Suprapubic skin (tissue), 3 donors: ENCODE results near the gene ZNF888.

Experiments used
- CTCF ChIP-seq, 2 donors: fragments of 200-600 bp in 1 of 2; fragments of 450-650 bp in 1 of 2; sonication (generic) in 1 of 2; IDR thresholded peaks; one replicate each; pipeline ENCODE4 v1.5.1; 2016 to 2019; ENCODE audit warnings: antibody characterized with exemption in 2 of 2, mild to moderate bottlenecking in 1 of 2, moderate library complexity in 1 of 2
- POLR2AphosphoS5 ChIP-seq, 3 donors: sonication (generic); formaldehyde crosslinking; IDR thresholded peaks; one replicate each; pipeline ENCODE4 v1.6.1; 2017; ENCODE audit warnings: antibody characterized with exemption in 3 of 3

GRCh38 chr19:52871466-52871865, 51.8 kb downstream of the ZNF888 start:
- TF ChIP-seq CTCF (IDR thresholded peaks at IDR 0.05): no peak
- no peak for TF ChIP-seq POLR2AphosphoS5 (IDR thresholded peaks at IDR 0.05)
